22Rv1 (cell line): ENCODE data around the gene GTPBP8.
A peak's percentile ranks its signal among the peaks of the same experiment; 100 is the strongest.

Experiments
- H3K27ac ChIP-seq: fragments of 450-650 bp; 2 replicates; pipeline ENCODE4 v1.5.1; 2017
- ZFX ChIP-seq: fragments of 450-650 bp; IDR thresholded peaks from 2 replicates; pipeline ENCODE4 v1.6.1; 2017; ENCODE audit warnings: antibody characterized with exemption, borderline replicate concordance
- TF ChIP-seq, protein P1 (sequence below): fragments of 450-650 bp; IDR thresholded peaks from 2 replicates; pipeline ENCODE4 v1.5.1; 2017; ENCODE audit warnings: mild to moderate bottlenecking

GTPBP8 gene

DNA sequence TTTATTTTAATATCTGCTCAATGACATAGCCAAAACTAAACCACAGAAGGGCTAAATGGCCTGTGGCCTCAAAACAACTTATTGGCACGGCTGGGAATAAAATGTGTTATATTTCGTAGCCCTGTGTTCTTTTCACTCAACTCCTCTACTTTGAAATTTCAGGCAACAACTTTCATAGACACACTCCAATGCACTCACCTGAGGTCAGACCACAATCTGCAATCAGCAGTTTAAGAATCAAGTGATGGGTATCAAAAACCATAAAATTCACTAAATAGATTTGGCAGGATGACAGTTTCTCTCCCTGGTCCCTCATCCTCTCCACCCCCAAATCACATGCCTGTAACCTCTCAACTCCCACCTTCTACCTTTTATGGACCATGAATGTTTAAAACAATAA is 13.8 kb upstream of the GTPBP8 start:
- TF ChIP-seq ZFX = no peak
- TF ChIP-seq, protein P1, sequence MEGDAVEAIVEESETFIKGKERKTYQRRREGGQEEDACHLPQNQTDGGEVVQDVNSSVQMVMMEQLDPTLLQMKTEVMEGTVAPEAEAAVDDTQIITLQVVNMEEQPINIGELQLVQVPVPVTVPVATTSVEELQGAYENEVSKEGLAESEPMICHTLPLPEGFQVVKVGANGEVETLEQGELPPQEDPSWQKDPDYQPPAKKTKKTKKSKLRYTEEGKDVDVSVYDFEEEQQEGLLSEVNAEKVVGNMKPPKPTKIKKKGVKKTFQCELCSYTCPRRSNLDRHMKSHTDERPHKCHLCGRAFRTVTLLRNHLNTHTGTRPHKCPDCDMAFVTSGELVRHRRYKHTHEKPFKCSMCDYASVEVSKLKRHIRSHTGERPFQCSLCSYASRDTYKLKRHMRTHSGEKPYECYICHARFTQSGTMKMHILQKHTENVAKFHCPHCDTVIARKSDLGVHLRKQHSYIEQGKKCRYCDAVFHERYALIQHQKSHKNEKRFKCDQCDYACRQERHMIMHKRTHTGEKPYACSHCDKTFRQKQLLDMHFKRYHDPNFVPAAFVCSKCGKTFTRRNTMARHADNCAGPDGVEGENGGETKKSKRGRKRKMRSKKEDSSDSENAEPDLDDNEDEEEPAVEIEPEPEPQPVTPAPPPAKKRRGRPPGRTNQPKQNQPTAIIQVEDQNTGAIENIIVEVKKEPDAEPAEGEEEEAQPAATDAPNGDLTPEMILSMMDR = no peak
- no peak overlapping the region for H3K27ac ChIP-seq

- TF ChIP-seq, protein P1 = peak; percentile 82
- TF ChIP-seq ZFX = no peak
- H3K27ac ChIP-seq = no peak overlapping the region
Observed at GRCh38 chr3:112979244-112979832, 11.4 kb upstream of the GTPBP8 start.

- no peak overlapping the region for H3K27ac ChIP-seq
- TF ChIP-seq ZFX = no peak
- TF ChIP-seq, protein P1 = no peak
Observed at GRCh38 chr3:112980080-112980479, 10.7 kb upstream of the GTPBP8 start.

- no peak overlapping the region for H3K27ac ChIP-seq
- TF ChIP-seq, protein P1 = no peak
- TF ChIP-seq ZFX = no peak
Observed at GRCh38 chr3:112982710-112983109, 8.1 kb upstream of the GTPBP8 start.

DNA sequence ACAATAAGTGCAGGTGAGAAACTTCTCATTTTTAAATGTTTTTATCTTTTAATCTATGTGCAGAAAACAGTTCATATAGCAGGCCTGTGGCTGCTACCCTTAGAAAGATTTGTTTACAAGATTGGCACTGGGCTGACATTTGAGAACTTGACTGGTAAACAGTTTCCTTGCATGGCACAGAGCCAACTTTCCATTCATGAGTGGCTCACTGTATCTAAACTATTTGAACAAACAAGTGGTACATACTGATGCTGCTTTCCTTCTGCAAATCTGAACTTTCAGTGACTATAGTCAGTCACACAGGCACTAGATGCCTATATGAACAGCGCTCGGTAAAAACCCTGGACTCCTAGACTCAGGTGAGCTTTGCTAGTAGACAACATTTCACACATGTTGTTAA is 6.3 kb upstream of the GTPBP8 start:
- TF ChIP-seq, protein P1 = no peak
- TF ChIP-seq ZFX = no peak
- peak overlapping the region; percentile 26 for H3K27ac ChIP-seq

DNA sequence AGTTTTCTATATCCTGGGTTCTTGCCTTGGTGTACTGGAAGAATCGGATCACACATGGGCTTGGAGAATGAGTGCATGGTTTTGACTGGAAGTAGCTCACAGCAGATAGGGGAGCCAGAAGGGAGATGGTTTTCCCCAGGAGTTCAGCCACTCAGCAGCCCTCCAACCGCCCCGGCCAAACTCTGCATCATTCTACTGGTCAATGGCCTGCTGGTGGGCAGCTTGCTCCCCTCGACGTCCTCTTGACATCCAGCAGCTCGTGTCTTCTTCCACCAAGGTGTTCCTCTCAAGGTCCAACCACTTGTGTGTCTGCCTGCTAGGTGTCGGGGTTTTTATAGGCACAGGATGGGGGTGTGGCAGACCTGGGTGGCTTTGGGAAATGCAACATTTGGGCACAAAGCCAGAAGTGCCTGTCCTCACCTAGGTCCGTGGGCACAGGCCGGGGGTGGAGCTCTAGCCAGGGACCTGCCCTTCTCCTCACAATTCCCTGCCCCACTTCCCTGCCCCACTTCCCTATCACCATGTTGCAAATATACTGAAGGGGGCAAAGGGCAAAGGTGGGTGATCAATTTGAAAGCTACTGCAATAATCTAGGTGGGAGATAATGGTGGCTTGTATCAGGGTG is 3.0 kb upstream of the GTPBP8 start:
- TF ChIP-seq, protein P1 = no peak
- TF ChIP-seq ZFX = no peak
- no peak overlapping the region for H3K27ac ChIP-seq

DNA sequence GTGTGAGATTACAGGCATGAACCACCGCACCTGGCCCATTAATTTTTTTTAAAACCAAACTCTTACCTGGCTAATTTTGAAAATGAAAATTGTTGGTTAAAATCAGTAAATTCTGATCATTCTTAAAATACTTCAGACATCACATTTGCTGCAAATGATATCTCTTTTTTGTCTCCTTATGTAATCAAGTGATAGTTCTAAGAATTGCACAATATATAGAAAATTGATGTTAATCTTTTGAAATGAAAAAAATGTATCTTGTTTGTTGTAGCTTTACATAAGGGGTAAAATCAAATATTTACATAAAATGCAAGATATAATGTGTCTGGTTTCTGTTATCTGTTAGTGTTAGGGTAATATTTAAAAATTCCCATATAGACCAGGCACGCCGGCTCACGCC is 5.0 kb downstream of the GTPBP8 start:
- TF ChIP-seq ZFX = no peak
- TF ChIP-seq, protein P1 = no peak
- no peak overlapping the region for H3K27ac ChIP-seq
